ENCODE data around the gene GTF2H1. TPM values are rescaled to one million over a fixed set of nuclear protein-coding genes. Genes with fewer than 3 reads are reported as not detected.
A peak's percentile ranks its signal among the peaks of the same experiment; 100 is the strongest.

GTF2H1 gene
- total RNA-seq (43.2 TPM), polyA plus RNA-seq (ENCODE audit: insufficient read depth, low read depth, low replicate concordance) (21.4 TPM)
- long read RNA-seq, donor 1, partial matches to known transcripts, result 0 of 5 reads
- long read RNA-seq, donor 1, other reads (novel, unspliced or antisense), result 0 of 5 reads
- long read RNA-seq, donor 2, transcript GTF2H1-201 (15 exons, 2,982 nt), result major isoform, 6 of 8 reads
- long read RNA-seq, donor 2, partial matches to known transcripts, result 0 of 8 reads
- long read RNA-seq, donor 2, other reads (novel, unspliced or antisense), result 0 of 8 reads
- long read RNA-seq, donor 3, partial matches to known transcripts, result 0 of 9 reads
- long read RNA-seq, donor 3, other reads (novel, unspliced or antisense), result 0 of 9 reads
- long read RNA-seq, donor 4, partial matches to known transcripts, result 15 of 20 reads
- long read RNA-seq, donor 4, other reads (novel, unspliced or antisense), result 0 of 20 reads
- long read RNA-seq, donor 5, result 0 reads
- long read RNA-seq, donor 6, transcript GTF2H1-201 (15 exons, 2,982 nt), result major isoform, 11 of 25 reads
- long read RNA-seq, donor 6, partial matches to known transcripts, result 11 of 25 reads
- long read RNA-seq, donor 6, other reads (novel, unspliced or antisense), result 0 of 25 reads
- long read RNA-seq, donor 7, transcript GTF2H1-201 (15 exons, 2,982 nt), result major isoform, 11 of 18 reads
- long read RNA-seq, donor 7, partial matches to known transcripts, result 5 of 18 reads
- long read RNA-seq, donor 7, other reads (novel, unspliced or antisense), result 2 of 18 reads
- long read RNA-seq, donor 8, partial matches to known transcripts, result 0 of 3 reads
- long read RNA-seq, donor 8, other reads (novel, unspliced or antisense), result 0 of 3 reads
- long read RNA-seq, donor 9, partial matches to known transcripts, result 0 of 6 reads
- long read RNA-seq, donor 9, other reads (novel, unspliced or antisense), result 0 of 6 reads
- long read RNA-seq, donor 10, partial matches to known transcripts, result 0 of 3 reads
- long read RNA-seq, donor 10, other reads (novel, unspliced or antisense), result 0 of 3 reads

GRCh38 chr11:18321969-18322711 lies at the start of gene GTF2H1, which contains the start of gene HPS5:
GTF2H1 (plus strand) TSS chr11:18322567; CDS start chr11:18333075, 10,508 bp downstream.
HPS5 (minus strand) TSS chr11:18322140; CDS start chr11:18317858, 4,282 bp downstream.
- no peaks in the 10 kb centered on the region for H3K27me3 ChIP-seq (ENCODE audit: control insufficient read depth, insufficient read depth, low read length)
- FAIRE-seq (no peak), DNase-seq (peak; percentile 96 to 99 (median 98))
- H3K4me1 ChIP-seq (ENCODE audit: control insufficient read depth in 2 of 3, insufficient read depth in 2 of 3, low read depth in 1 of 3, low read length in 3 of 3), result peaks cover 0 to 24% (median 9%) of the 10 kb centered on the region in 3 donors
- intact Hi-C loops (cut with DNase I), result no loop called here
- TF ChIP-seq CTCF (IDR thresholded peaks at IDR 0.05; ENCODE audit: borderline replicate concordance, extremely low read depth, insufficient read depth), result no peak
- peak within 1 kb of the TSS; percentile 82 to 92 (median 90) for H3K4me3 ChIP-seq (ENCODE audit: low read length in 3 of 3)
- H3K27ac ChIP-seq (ENCODE audit: low read depth in 2 of 2, low read length in 2 of 2), result peak within 1 kb of the TSS; percentile 96 to 100
- no peaks in the 10 kb centered on the region for H3K9me3 ChIP-seq (ENCODE audit: control insufficient read depth in 2 of 3, insufficient read depth in 1 of 3, low read length in 3 of 3)
- peaks cover 0 to 4% (median 0%) of the 10 kb centered on the region in 3 donors for H3K36me3 ChIP-seq (ENCODE audit: control insufficient read depth in 2 of 3, insufficient read depth in 3 of 3, low read length in 3 of 3)
- peak within 1 kb of the TSS; percentile 66 to 96 (median 95) for H3K9ac ChIP-seq (ENCODE audit: low read length in 3 of 3)

GRCh38 chr11:18277565-18278271 lies 44.6 kb upstream of the GTF2H1 start:
- no peak for DNase-seq
- intact Hi-C loops (cut with DNase I), result no loop called here
- no peak overlapping the region for H3K27ac ChIP-seq (ENCODE audit: low read depth in 2 of 2, low read length in 2 of 2)
- no peak overlapping the region for H3K9ac ChIP-seq (ENCODE audit: low read length in 3 of 3)
- peaks cover 4 to 12% (median 11%) of the 10 kb centered on the region in 3 donors for H3K36me3 ChIP-seq (ENCODE audit: control insufficient read depth in 2 of 3, insufficient read depth in 3 of 3, low read length in 3 of 3)
- no peaks in the 10 kb centered on the region for H3K4me1 ChIP-seq (ENCODE audit: control insufficient read depth in 2 of 3, insufficient read depth in 2 of 3, low read depth in 1 of 3, low read length in 3 of 3)
- no peaks in the 10 kb centered on the region for H3K9me3 ChIP-seq (ENCODE audit: control insufficient read depth in 2 of 3, insufficient read depth in 1 of 3, low read length in 3 of 3)
- TF ChIP-seq CTCF (IDR thresholded peaks at IDR 0.05; ENCODE audit: borderline replicate concordance, extremely low read depth, insufficient read depth), result no peak
- no peak for FAIRE-seq
- no peaks in the 10 kb centered on the region for H3K27me3 ChIP-seq (ENCODE audit: control insufficient read depth, insufficient read depth, low read length)
- H3K4me3 ChIP-seq (ENCODE audit: low read length in 3 of 3), result no peak overlapping the region

GRCh38 chr11:18280438-18281045 lies 41.8 kb upstream of the GTF2H1 start:
- Histone ChIP-seq H3K36me3 (ENCODE audit: control insufficient read depth in 2 of 3, insufficient read depth in 3 of 3, low read length in 3 of 3) (peaks cover 6 to 23% (median 11%) of the 10 kb centered on the region in 3 donors), H3K27ac (ENCODE audit: low read depth in 2 of 2, low read length in 2 of 2) (no peak overlapping the region), H3K4me1 (ENCODE audit: control insufficient read depth in 2 of 3, insufficient read depth in 2 of 3, low read depth in 1 of 3, low read length in 3 of 3) (no peaks in the 10 kb centered on the region), H3K4me3 (ENCODE audit: low read length in 3 of 3) (no peak overlapping the region), H3K9me3 (ENCODE audit: control insufficient read depth in 2 of 3, insufficient read depth in 1 of 3, low read length in 3 of 3) (no peaks in the 10 kb centered on the region), H3K27me3 (ENCODE audit: control insufficient read depth, insufficient read depth, low read length) (no peaks in the 10 kb centered on the region), H3K9ac (ENCODE audit: low read length in 3 of 3) (no peak overlapping the region)
- FAIRE-seq (no peak), DNase-seq (no peak)
- no peak for TF ChIP-seq CTCF (IDR thresholded peaks at IDR 0.05; ENCODE audit: borderline replicate concordance, extremely low read depth, insufficient read depth)
- intact Hi-C loops (cut with DNase I), result no loop called here

Measured in kidney (tissue), 22 donors.